D721Med (cell line): ENCODE results near the gene RPN1.

Experiments used
- DNase-seq: peaks from one replicate; pipeline ENCODE4 v3.0.0; 2011; ENCODE audit warnings: low spot score; ENCODE audit not compliant: insufficient read length
- FAIRE-seq: peaks from 2 replicates; lab custom pipeline; 2011; peaks lifted over from hg19 to GRCh38; lab: Jason Lieb, UNC
- CTCF ChIP-seq: IDR thresholded peaks from 2 replicates; pipeline ENCODE4 v1.5.1; 2012; ENCODE audit warnings: mild to moderate bottlenecking, control low read depth; ENCODE audit not compliant: insufficient read depth; ENCODE audit errors: missing control alignments

RPN1 gene

GRCh38 chr3:128585189-128585588 is 65.4 kb downstream of the RPN1 start:
- no peak for TF ChIP-seq CTCF
- DNase-seq = no peak
- FAIRE-seq = no peak

GRCh38 chr3:128584412-128585020 is 66.1 kb downstream of the RPN1 start:
- TF ChIP-seq CTCF = peak; percentile 38
- FAIRE-seq (no peak), DNase-seq (no peak)

- FAIRE-seq (no peak), DNase-seq (no peak)
- no peak for TF ChIP-seq CTCF
Measured at GRCh38 chr3:128581566-128581965, 69.1 kb downstream of the RPN1 start.

GRCh38 chr3:128579927-128580326 is 70.7 kb downstream of the RPN1 start:
- TF ChIP-seq CTCF = no peak
- FAIRE-seq (no peak), DNase-seq (no peak)

- no peak for DNase-seq
- no peak for FAIRE-seq
- TF ChIP-seq CTCF = no peak
Measured at GRCh38 chr3:128578346-128578745, 72.3 kb downstream of the RPN1 start.

GRCh38 chr3:128577711-128578110 is 72.9 kb downstream of the RPN1 start:
- DNase-seq (no peak), FAIRE-seq (no peak)
- TF ChIP-seq CTCF = no peak

GRCh38 chr3:128576290-128576689 is 74.3 kb downstream of the RPN1 start:
- FAIRE-seq (no peak), DNase-seq (no peak)
- no peak for TF ChIP-seq CTCF
